Suppressor macrophage treated with lipopolysaccharide for 1 hour (primary cell): ENCODE data around the gene CCNC.

Experiments used
- DNase-seq, 3 donors: peaks; one replicate each; pipeline ENCODE4 v3.0.0-alpha.2; 2020 to 2022

The CCNC gene

GRCh38 chr6:99568103-99568933 lies at the start of gene CCNC:
TSS of gene CCNC (minus strand) at chr6:99568660. CDS start at chr6:99568527, 133 bp downstream.
- DNase-seq: peak; percentile 93 to 95 (median 94)

GRCh38 chr6:99617131-99617530 lies 48.7 kb upstream of the CCNC start:
- no peak for DNase-seq

GRCh38 chr6:99614430-99615186 lies 46.1 kb upstream of the CCNC start:
- peak in 2 of 3 donors; percentile 38 to 46 for DNase-seq

GRCh38 chr6:99613705-99614429 lies 45.4 kb upstream of the CCNC start:
- peak in 1 of 3 donors; percentile 65 for DNase-seq

GRCh38 chr6:99613409-99613704 lies 44.9 kb upstream of the CCNC start:
- DNase-seq: peak; percentile 50 to 84 (median 72)

GRCh38 chr6:99612551-99613408 lies 44.3 kb upstream of the CCNC start:
- no peak for DNase-seq

- peak; percentile 55 to 75 (median 69) for DNase-seq
Observed at GRCh38 chr6:99611148-99611547, 42.7 kb upstream of the CCNC start.

GRCh38 chr6:99609905-99610489 lies 41.5 kb upstream of the CCNC start:
- DNase-seq: no peak

GRCh38 chr6:99608886-99609482 lies 40.5 kb upstream of the CCNC start:
- peak in 1 of 3 donors; percentile 1 for DNase-seq

GRCh38 chr6:99608059-99608885 lies 39.8 kb upstream of the CCNC start:
- peak in 1 of 3 donors; percentile 16 for DNase-seq

- peak in 1 of 3 donors; percentile 16 for DNase-seq
Observed at GRCh38 chr6:99607416-99608036, 39.1 kb upstream of the CCNC start.

- peak in 2 of 3 donors; percentile 17 to 22 for DNase-seq
Observed at GRCh38 chr6:99606656-99607415, 38.4 kb upstream of the CCNC start, which contains the start of gene PRDM13. TSS of gene PRDM13 (plus strand) at chr6:99606833. CDS start at chr6:99607035, 202 bp downstream.

GRCh38 chr6:99605911-99606655 lies 37.6 kb upstream of the CCNC start:
- DNase-seq: peak in 1 of 3 donors; percentile 39

- DNase-seq: peak in 1 of 3 donors; percentile 17
Observed at GRCh38 chr6:99605074-99605734, 36.7 kb upstream of the CCNC start.

GRCh38 chr6:99604166-99605073 lies 36.0 kb upstream of the CCNC start:
- no peak for DNase-seq

GRCh38 chr6:99603421-99604165 lies 35.1 kb upstream of the CCNC start:
- DNase-seq: peak; percentile 36 to 58 (median 38)
